Heart left ventricle (tissue), 16 donors: Measurements from ENCODE around the gene HMGN1. TPM values are rescaled to one million over a fixed set of nuclear protein-coding genes. Genes with fewer than 3 reads are reported as not detected.
A peak's percentile ranks its signal among the peaks of the same experiment; 100 is the strongest.

Experiments
- ATAC-seq, 4 donors: fragments of 200-7000 bp; cut with Tn5 transposase; one replicate each; pipeline ENCODE4 v1.9.1; 2020 to 2022; ENCODE audit warnings: moderate library complexity in 4 of 4, mild to moderate bottlenecking in 3 of 4, moderate number of reproducible peaks in 1 of 4
- DNase-seq, 5 donors: peaks; one replicate each; pipeline ENCODE4 v3.0.0-alpha.2; 2020
- H3K27ac ChIP-seq, 12 donors: fragments of 200-600 bp; sonication (generic) in 4 of 12; one replicate each; pipeline versions ENCODE4 v1.5.0 to v1.8.0; 2016 to 2022; ENCODE audit warnings: mild to moderate bottlenecking in 2 of 12
- H3K27me3 ChIP-seq, 9 donors: fragments of 200-600 bp; sonication (generic) in 2 of 9; one replicate each; pipeline versions ENCODE4 v1.5.1 to v1.8.0; 2016 to 2022; ENCODE audit warnings: mild to moderate bottlenecking in 3 of 9
- H3K36me3 ChIP-seq, 9 donors: fragments of 200-600 bp; sonication (generic) in 2 of 9; one replicate each; pipeline versions ENCODE4 v1.5.0 to v1.8.0; 2018 to 2022; ENCODE audit warnings: mild to moderate bottlenecking in 2 of 9
- H3K4me1 ChIP-seq, 12 donors: fragments of 200-600 bp; sonication (generic) in 4 of 12; one replicate each; pipeline versions ENCODE4 v1.5.0 to v1.8.0; 2016 to 2022; ENCODE audit warnings: mild to moderate bottlenecking in 3 of 12
- H3K4me3 ChIP-seq, 12 donors: fragments of 200-600 bp; sonication (generic) in 4 of 12; one replicate each; pipeline versions ENCODE4 v1.5.0 to v1.8.0; 2017 to 2022; ENCODE audit warnings: mild to moderate bottlenecking in 9 of 12, moderate library complexity in 4 of 12
- H3K9me3 ChIP-seq, 12 donors: fragments of 200-600 bp; sonication (generic) in 4 of 12; one replicate each; pipeline versions ENCODE4 v1.5.0 to v1.8.0; 2016 to 2022; ENCODE audit warnings: mild to moderate bottlenecking in 1 of 12
- CTCF ChIP-seq, 12 donors: fragments of 200-600 bp; sonication (generic) in 4 of 12; IDR thresholded peaks; one replicate each; pipeline versions ENCODE4 v1.5.0 to v1.8.0; 2018 to 2022; ENCODE audit warnings: antibody characterized with exemption in 12 of 12, mild to moderate bottlenecking in 5 of 12
- POLR2A ChIP-seq, 2 donors: fragments of 450-650 bp; IDR thresholded peaks; one replicate each; pipeline ENCODE4 v1.6.1; 2017; ENCODE audit warnings: antibody characterized with exemption in 2 of 2, mild to moderate bottlenecking in 2 of 2, moderate library complexity in 2 of 2
- WGBS, 4 donors: extraction: QIAGEN DNeasy Blood & Tissue Kit in 2 of 4; methylation state at CpG; one replicate each; pipeline versions ENCODE4 v1.1.5 to v1.1.7; 2013 to 2018; 5-methylcytosine and 5-hydroxymethylcytosine counted together
- intact Hi-C, 10 donors: fragments of 100-400 bp; cut with DNase I; formaldehyde crosslinking; loops; one replicate each; pipeline versions ENCODE4 v1.11.1 to v1.14.2; 2022
- polyA plus RNA-seq, 2 donors: library from polyadenylated mRNA; stranded (reverse); fragments of 200-250 nt; gene quantifications; one replicate each; pipeline ENCODE4 v1.2.3, GENCODE V29; 2013
- total RNA-seq, 9 donors: library from RNA; depleted of rRNA in 2 of 9; stranded (reverse); fragments of >200 nt in 2 of 9; fragmentation: NEBNext Ultra II Directional in 3 of 9; extraction: Animal tissue kit (Norgen Biotek cat#: 25700) in 3 of 9; gene quantifications; one replicate each; pipeline versions ENCODE4 v1.1.0 to v1.2.4, GENCODE V29; 2016 to 2023
- donor health status: ischemic (EF 13 %, LVEDD 7.1; RV severe dilation, severe dysfunction).
- donor health status: healthy with polysubstance abuse.
- donor health status: DM: no; HTN: yes; CAD: no.
- donor health status: DM: no; HTN: no; CAD: no.
- donor health status: ischemic (EF 25% LVEDD 6.9; RV normal size, moderate dysfunction).
- donor health status: ischemic (EF 25% LVEDD 5.7; RV mildly dilated, moderate dysfunction).
- donor health status: healthy.
- donor health status: DM: yes; HTN: yes; CAD: no.
- donor health status: ischemic (EF 35%, LVEDD 5.7; RV mildly dilated, moderate dysfunction).
- donor health status: nonischemic (EF 11% LVEDD 7.7; RV severe dilation, severe dysfunction).
- donor health status: DM: yes; HTN: yes; CAD: no.
- donor health status: PGD.
- donor health status: ischemic (EF 29% LVEDD 5.4; RV normal size, mild dysfunction).
- donor health status: nonischemic (EF 23%, LVEDD 6.1; RV moderate dilation, normal function).

The HMGN1 gene
- total and polyA plus RNA-seq, 11 donors, result 35.9 to 108 (median 43.9) TPM

- Histone ChIP-seq H3K9me3 (no peaks in the 10 kb centered on the region), H3K4me3 (peak overlapping the region; percentile 68 to 96 (median 82)), H3K36me3 (peaks cover 0 to 42% (median 27%) of the 10 kb centered on the region in 9 donors), H3K27ac (peak overlapping the region; percentile 92 to 100 (median 98)), H3K4me1 (peaks cover 3 to 33% (median 16%) of the 10 kb centered on the region in 12 donors), H3K27me3 (no peaks in the 10 kb centered on the region)
- TF ChIP-seq POLR2A (IDR thresholded peaks at IDR 0.05) (no peak), CTCF (IDR thresholded peaks at IDR 0.05) (no peak)
- ATAC-seq (peak; percentile 86 to 95 (median 94)), DNase-seq (peak; percentile 94 to 96 (median 94))
- 2 to 4% (median 2%) methylated on average over 19 to 64 of the region's 65 CpGs for WGBS, 4 donors
- intact Hi-C loops, result loop anchor here in 9 of 10 donors (1.0 to 10.0 kb wide), 9 partner anchors 36 to 135 kb away; partner anchors contain the start of genes HMGN1 (in 5 of the 9) and LCA5L (in 5 of the 9)
Observed at GRCh38 chr21:39312112-39313041, 36.5 kb downstream of the HMGN1 start.

- TF ChIP-seq POLR2A (IDR thresholded peaks at IDR 0.05) (no peak), CTCF (IDR thresholded peaks at IDR 0.05) (no peak)
- no peaks in the 10 kb centered on the region for H3K27me3 ChIP-seq
- no peak overlapping the region for H3K4me3 ChIP-seq
- no peaks in the 10 kb centered on the region for H3K9me3 ChIP-seq
- WGBS, 4 donors, result 90 to 93% (median 92%) methylated on average over 7 of the region's 7 CpGs
- peaks cover 3 to 28% (median 16%) of the 10 kb centered on the region in 12 donors for H3K4me1 ChIP-seq
- peaks cover 0 to 47% (median 33%) of the 10 kb centered on the region in 9 donors for H3K36me3 ChIP-seq
- no peak overlapping the region for H3K27ac ChIP-seq
- intact Hi-C loops, result loop anchor here in 7 of 10 donors (5.0 to 10.0 kb wide), 4 partner anchors 76 to 136 kb away; partner anchors contain the start of gene LCA5L (in 5 of the 7)
- ATAC-seq (no peak), DNase-seq (no peak)
Observed at GRCh38 chr21:39311164-39311563, 37.7 kb downstream of the HMGN1 start.

- H3K4me1 ChIP-seq, result peaks cover 0 to 18% (median 10%) of the 10 kb centered on the region in 12 donors
- H3K9me3 ChIP-seq, result no peaks in the 10 kb centered on the region
- WGBS, 4 donors, result 83 to 92% (median 85%) methylated on average over 1 of the region's 1 CpG
- no peaks in the 10 kb centered on the region for H3K27me3 ChIP-seq
- H3K4me3 ChIP-seq, result no peak overlapping the region
- TF ChIP-seq CTCF (IDR thresholded peaks at IDR 0.05), result no peak
- no peak for TF ChIP-seq POLR2A (IDR thresholded peaks at IDR 0.05)
- DNase-seq, result no peak
- H3K27ac ChIP-seq, result no peak overlapping the region
- peaks cover 0 to 73% (median 59%) of the 10 kb centered on the region in 9 donors for H3K36me3 ChIP-seq
- intact Hi-C loops, result no loop called here
- ATAC-seq, result no peak
Observed at GRCh38 chr21:39307466-39307865, 41.4 kb downstream of the HMGN1 start.

- Histone ChIP-seq H3K27ac (no peak overlapping the region), H3K36me3 (peaks cover 0 to 87% (median 72%) of the 10 kb centered on the region in 9 donors), H3K27me3 (no peaks in the 10 kb centered on the region), H3K9me3 (peaks cover 0 to 20% (median 4%) of the 10 kb centered on the region in 12 donors), H3K4me3 (no peak overlapping the region), H3K4me1 (peaks cover 0 to 13% (median 0%) of the 10 kb centered on the region in 12 donors)
- no peak for DNase-seq
- TF ChIP-seq CTCF (IDR thresholded peaks at IDR 0.05) (no peak), POLR2A (IDR thresholded peaks at IDR 0.05) (no peak)
- no peak for ATAC-seq
- 94 to 99% (median 98%) methylated on average over 3 of the region's 3 CpGs for WGBS, 4 donors
- intact Hi-C loops, result no loop called here
Observed at GRCh38 chr21:39300587-39300986, 48.3 kb downstream of the HMGN1 start.
